GM12878 (cell line): Measurements from ENCODE around the gene FCHSD2. TPM values are rescaled to one million over a fixed set of nuclear protein-coding genes. Genes with fewer than 3 reads are reported as not detected.

Source experiments
- BCLAF1 ChIP-seq: fragments of 450-650 bp; IDR thresholded peaks from 2 replicates; pipeline ENCODE4 v1.6.1; 2017; ENCODE audit warnings: antibody characterized with exemption, mild to moderate bottlenecking, moderate library complexity
- BRCA1 ChIP-seq: IDR thresholded peaks from 2 replicates; pipeline ENCODE4 v1.6.1; 2011; ENCODE audit warnings: low read depth, low read length, improper control_type of control experiment
- EP300 ChIP-seq, 2 experiments: fragments of 150-350 bp in 1 of 2; IDR thresholded peaks; 2 replicates each; pipeline ENCODE4 v1.6.1; 2011 to 2012; ENCODE audit warnings: low read depth in 2 of 2, low read length in 2 of 2, borderline replicate concordance in 1 of 2, improper control_type of control experiment in 1 of 2, inconsistent platforms in 1 of 2; ENCODE audit not compliant: control insufficient read depth in 1 of 2
- ESRRA ChIP-seq: IDR thresholded peaks from 2 replicates; pipeline ENCODE4 v1.6.1; 2012; ENCODE audit warnings: mild to moderate bottlenecking, low read length, improper control_type of control experiment
- GABPA ChIP-seq: IDR thresholded peaks from 2 replicates; pipeline ENCODE4 v1.6.1; 2014; ENCODE audit warnings: antibody characterized with exemption, low read depth, mild to moderate bottlenecking, inconsistent platforms
- HCFC1 ChIP-seq: fragments of 150-350 bp; IDR thresholded peaks from 2 replicates; pipeline ENCODE4 v1.6.1; 2014; ENCODE audit warnings: low read length
- IKZF2 ChIP-seq, 2 experiments: fragments of 450-650 bp; IDR thresholded peaks; 2 replicates each; pipeline ENCODE4 v1.6.1; 2017; ENCODE audit warnings: mild to moderate bottlenecking in 2 of 2, moderate library complexity in 2 of 2
- NBN ChIP-seq: fragments of 450-650 bp; IDR thresholded peaks from 2 replicates; pipeline ENCODE4 v1.6.1; 2016
- NR2C1 ChIP-seq: fragments of 450-650 bp; IDR thresholded peaks from 2 replicates; pipeline ENCODE4 v1.6.1; 2017; ENCODE audit warnings: antibody characterized with exemption, mild to moderate bottlenecking, moderate library complexity
- NR2C2 ChIP-seq: IDR thresholded peaks from 2 replicates; pipeline ENCODE4 v1.6.1; 2011; ENCODE audit warnings: borderline replicate concordance, low read depth; ENCODE audit not compliant: control insufficient read depth, insufficient read length
- NR2F1 ChIP-seq: fragments of 450-650 bp; conservative IDR thresholded peaks from 2 replicates; pipeline ENCODE4 v1.6.1; 2017; ENCODE audit warnings: mild to moderate bottlenecking
- PAX8 ChIP-seq: fragments of 450-650 bp; IDR thresholded peaks from 2 replicates; pipeline ENCODE4 v1.6.1; 2017; ENCODE audit warnings: mild to moderate bottlenecking, moderate library complexity
- POLR2AphosphoS5 ChIP-seq: IDR thresholded peaks from 2 replicates; pipeline ENCODE4 v1.6.1; 2011; ENCODE audit warnings: mild to moderate bottlenecking, low read length, inconsistent platforms
- POU2F2 ChIP-seq: IDR thresholded peaks from 3 replicates; pipeline ENCODE4 v1.6.1; 2011; ENCODE audit warnings: low read depth, mild to moderate bottlenecking, low read length, borderline replicate concordance
- TBL1XR1 ChIP-seq: IDR thresholded peaks from 2 replicates; pipeline ENCODE4 v1.6.1; 2012; ENCODE audit warnings: low read depth, low read length, improper control_type of control experiment
- YY1 ChIP-seq: IDR thresholded peaks from 2 replicates; pipeline ENCODE4 v1.6.1; 2011; ENCODE audit warnings: low read depth, mild to moderate bottlenecking, low read length
- polyA plus RNA-seq, 11 experiments: library from polyadenylated mRNA; depleted of rRNA in 4 of 11; unstranded in 6 of 11; stranded (reverse) in 5 of 11; fragments of >200 nt; fragmentation: Nextera tagmentation in 4 of 11; fragmentation: Illumina TruSeq in 1 of 11; extraction: Ambion mirVana in 4 of 11; extraction: Trizol in 1 of 11; gene quantifications; 1 replicate in 1 of 11; 2 replicates in 10 of 11; pipeline versions ENCODE4 v1.2.1 to v1.2.3, GENCODE V29; 2011 to 2016; ENCODE audit warnings: inconsistent platforms in 2 of 11, missing spikeins in 2 of 11, low read depth in 1 of 11
- total RNA-seq, 4 experiments: library from RNA; depleted of rRNA in 3 of 4; stranded (reverse); fragments of >200 nt in 3 of 4; fragmentation: Illumina TruSeq in 1 of 4; extraction: Trizol in 1 of 4; gene quantifications; 2 replicates each; pipeline versions ENCODE4 v1.2.1 to v1.2.3, GENCODE V29; 2013 to 2021
- TF ChIP-seq, protein P1 (sequence below): IDR thresholded peaks from 2 replicates; pipeline ENCODE4 v1.6.1; 2011; ENCODE audit warnings: low read depth, mild to moderate bottlenecking, low read length, moderate library complexity, borderline replicate concordance; ENCODE audit errors: extremely low read depth
- TF ChIP-seq, protein P2 (sequence below): fragments of 450-650 bp; formaldehyde crosslinking; IDR thresholded peaks from 2 replicates; pipeline ENCODE4 v1.5.0; 2022; ENCODE audit warnings: mild to moderate bottlenecking, missing genetic modification characterization
- TF ChIP-seq, protein P3 (sequence below): fragments of 450-650 bp; IDR thresholded peaks from 2 replicates; pipeline ENCODE4 v1.6.1; 2017; ENCODE audit warnings: mild to moderate bottlenecking, moderate library complexity

FCHSD2 gene
- total and polyA plus RNA-seq, 10 of the 15 experiments (the other 5 are each of a cell fraction or from before 2014, with no cell fraction given): 13.2 to 89.8 (median 47.8) TPM

DNA sequence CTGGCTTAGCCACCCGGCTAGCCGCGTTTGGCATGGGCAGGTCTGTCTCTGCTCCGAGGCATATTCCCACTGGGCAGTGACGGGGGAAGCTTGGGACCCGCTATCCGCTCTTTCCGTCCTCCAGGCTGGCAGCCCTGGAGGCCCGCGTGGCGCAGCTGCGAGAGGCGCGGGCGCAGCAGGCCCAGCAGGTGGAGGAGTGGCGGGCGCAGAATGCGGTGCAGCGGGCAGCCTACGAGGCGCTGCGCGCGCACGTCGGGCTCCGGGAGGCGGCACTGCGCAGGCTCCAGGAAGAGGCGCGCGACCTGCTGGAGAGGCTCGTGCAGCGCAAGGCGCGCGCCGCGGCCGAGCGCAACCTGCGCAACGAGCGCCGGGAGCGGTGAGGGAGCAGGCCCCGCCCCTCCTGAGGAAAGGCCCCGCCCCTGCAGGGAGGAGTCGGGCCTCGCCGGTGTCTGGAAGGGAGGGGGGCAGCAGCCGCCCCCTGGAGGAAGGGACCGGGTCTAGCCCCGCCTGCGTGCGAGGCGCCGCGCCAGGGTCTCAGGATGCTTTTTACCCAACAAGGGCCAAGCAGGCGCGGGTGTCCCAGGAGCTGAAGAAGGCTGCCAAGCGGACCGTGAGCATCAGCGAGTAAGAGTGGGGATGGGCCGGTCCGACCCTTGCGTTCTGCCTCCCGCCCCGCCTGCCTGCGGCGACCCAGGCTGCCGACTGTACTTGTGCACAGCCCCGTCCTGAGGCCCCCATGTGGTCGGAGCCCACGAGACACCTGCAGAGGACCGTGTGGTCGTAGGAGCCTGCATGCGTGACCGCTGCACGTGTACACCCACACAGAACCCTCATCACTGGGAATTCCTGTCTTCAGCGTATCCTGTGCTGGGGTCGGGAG is 320.0 kb downstream of the FCHSD2 start (continued):
- TF ChIP-seq BCLAF1 (no peak), YY1 (0 out of 2 replicates have a peak, but pooled peaks have one; percentile 6), HCFC1 (no peak), NR2C1 (no peak), POLR2AphosphoS5 (peak; percentile 40), NR2C2 (no peak), EP300 (IDR thresholded peaks at IDR 0.05; ENCODE audit: borderline replicate concordance in 1 of 2, control insufficient read depth in 1 of 2, low read depth in 2 of 2, low read length in 2 of 2) (no peak), BRCA1 (no peak), NBN (no peak), ESRRA (no peak), IKZF2 (IDR thresholded peaks at IDR 0.05) (0 out of 4 replicates have a peak, but pooled peaks have one; percentile 26 to 28), TBL1XR1 (no peak), POU2F2 (0 out of 3 replicates have a peak, but pooled peaks have one; percentile 19), GABPA (no peak), NR2F1 (no peak), PAX8 (no peak)
- TF ChIP-seq, protein P1, sequence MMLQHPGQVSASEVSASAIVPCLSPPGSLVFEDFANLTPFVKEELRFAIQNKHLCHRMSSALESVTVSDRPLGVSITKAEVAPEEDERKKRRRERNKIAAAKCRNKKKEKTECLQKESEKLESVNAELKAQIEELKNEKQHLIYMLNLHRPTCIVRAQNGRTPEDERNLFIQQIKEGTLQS: no peak
- TF ChIP-seq, protein P2, sequence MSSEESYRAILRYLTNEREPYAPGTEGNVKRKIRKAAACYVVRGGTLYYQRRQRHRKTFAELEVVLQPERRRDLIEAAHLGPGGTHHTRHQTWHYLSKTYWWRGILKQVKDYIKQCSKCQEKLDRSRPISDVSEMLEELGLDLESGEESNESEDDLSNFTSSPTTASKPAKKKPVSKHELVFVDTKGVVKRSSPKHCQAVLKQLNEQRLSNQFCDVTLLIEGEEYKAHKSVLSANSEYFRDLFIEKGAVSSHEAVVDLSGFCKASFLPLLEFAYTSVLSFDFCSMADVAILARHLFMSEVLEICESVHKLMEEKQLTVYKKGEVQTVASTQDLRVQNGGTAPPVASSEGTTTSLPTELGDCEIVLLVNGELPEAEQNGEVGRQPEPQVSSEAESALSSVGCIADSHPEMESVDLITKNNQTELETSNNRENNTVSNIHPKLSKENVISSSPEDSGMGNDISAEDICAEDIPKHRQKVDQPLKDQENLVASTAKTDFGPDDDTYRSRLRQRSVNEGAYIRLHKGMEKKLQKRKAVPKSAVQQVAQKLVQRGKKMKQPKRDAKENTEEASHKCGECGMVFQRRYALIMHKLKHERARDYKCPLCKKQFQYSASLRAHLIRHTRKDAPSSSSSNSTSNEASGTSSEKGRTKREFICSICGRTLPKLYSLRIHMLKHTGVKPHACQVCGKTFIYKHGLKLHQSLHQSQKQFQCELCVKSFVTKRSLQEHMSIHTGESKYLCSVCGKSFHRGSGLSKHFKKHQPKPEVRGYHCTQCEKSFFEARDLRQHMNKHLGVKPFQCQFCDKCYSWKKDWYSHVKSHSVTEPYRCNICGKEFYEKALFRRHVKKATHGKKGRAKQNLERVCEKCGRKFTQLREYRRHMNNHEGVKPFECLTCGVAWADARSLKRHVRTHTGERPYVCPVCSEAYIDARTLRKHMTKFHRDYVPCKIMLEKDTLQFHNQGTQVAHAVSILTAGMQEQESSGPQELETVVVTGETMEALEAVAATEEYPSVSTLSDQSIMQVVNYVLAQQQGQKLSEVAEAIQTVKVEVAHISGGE (CRISPR knock-in tag): no peak
- TF ChIP-seq, protein P3, sequence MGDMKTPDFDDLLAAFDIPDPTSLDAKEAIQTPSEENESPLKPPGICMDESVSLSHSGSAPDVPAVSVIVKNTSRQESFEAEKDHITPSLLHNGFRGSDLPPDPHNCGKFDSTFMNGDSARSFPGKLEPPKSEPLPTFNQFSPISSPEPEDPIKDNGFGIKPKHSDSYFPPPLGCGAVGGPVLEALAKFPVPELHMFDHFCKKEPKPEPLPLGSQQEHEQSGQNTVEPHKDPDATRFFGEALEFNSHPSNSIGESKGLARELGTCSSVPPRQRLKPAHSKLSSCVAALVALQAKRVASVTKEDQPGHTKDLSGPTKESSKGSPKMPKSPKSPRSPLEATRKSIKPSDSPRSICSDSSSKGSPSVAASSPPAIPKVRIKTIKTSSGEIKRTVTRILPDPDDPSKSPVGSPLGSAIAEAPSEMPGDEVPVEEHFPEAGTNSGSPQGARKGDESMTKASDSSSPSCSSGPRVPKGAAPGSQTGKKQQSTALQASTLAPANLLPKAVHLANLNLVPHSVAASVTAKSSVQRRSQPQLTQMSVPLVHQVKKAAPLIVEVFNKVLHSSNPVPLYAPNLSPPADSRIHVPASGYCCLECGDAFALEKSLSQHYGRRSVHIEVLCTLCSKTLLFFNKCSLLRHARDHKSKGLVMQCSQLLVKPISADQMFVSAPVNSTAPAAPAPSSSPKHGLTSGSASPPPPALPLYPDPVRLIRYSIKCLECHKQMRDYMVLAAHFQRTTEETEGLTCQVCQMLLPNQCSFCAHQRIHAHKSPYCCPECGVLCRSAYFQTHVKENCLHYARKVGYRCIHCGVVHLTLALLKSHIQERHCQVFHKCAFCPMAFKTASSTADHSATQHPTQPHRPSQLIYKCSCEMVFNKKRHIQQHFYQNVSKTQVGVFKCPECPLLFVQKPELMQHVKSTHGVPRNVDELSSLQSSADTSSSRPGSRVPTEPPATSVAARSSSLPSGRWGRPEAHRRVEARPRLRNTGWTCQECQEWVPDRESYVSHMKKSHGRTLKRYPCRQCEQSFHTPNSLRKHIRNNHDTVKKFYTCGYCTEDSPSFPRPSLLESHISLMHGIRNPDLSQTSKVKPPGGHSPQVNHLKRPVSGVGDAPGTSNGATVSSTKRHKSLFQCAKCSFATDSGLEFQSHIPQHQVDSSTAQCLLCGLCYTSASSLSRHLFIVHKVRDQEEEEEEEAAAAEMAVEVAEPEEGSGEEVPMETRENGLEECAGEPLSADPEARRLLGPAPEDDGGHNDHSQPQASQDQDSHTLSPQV: no peak
- TF ChIP-seq, all 136 proteins: peak for 31
